Fibroblast of villous mesenchyme (primary cell): ENCODE results near the gene TMEM53. TPM values are rescaled to one million over a fixed set of nuclear protein-coding genes. Genes with fewer than 3 reads are reported as not detected.

Source experiments
- DNase-seq: peaks from one replicate; pipeline ENCODE4 v3.0.0-alpha.2; 2010; ENCODE audit warnings: low read depth
- H3K4me3 ChIP-seq: 2 replicates; pipeline ENCODE4 v1.5.1; 2011; ENCODE audit warnings: low read depth, mild to moderate bottlenecking, low read length
- CTCF ChIP-seq: IDR thresholded peaks from 2 replicates; pipeline ENCODE4 v1.5.1; 2012; ENCODE audit warnings: low read depth, mild to moderate bottlenecking, low read length; ENCODE audit not compliant: insufficient read depth
- small RNA-seq: library from RNA; depleted of rRNA; stranded (forward); fragments of <200 nt; gene quantifications from one replicate; pipeline ENCODE3, GENCODE V24; 2012
- total RNA-seq: library from RNA; depleted of rRNA; stranded (reverse); fragments of >200 nt; gene quantifications from 2 replicates; pipeline ENCODE4 v1.2.3, GENCODE V29; 2012

The TMEM53 gene
- total RNA-seq, 1 donor, result 7.3 TPM

- no peak for DNase-seq
- no peak for TF ChIP-seq CTCF
- H3K4me3 ChIP-seq, result no peak overlapping the region
Observed at GRCh38 chr1:44605914-44606615, 68.2 kb downstream of the TMEM53 start.

GRCh38 chr1:44604157-44604955 lies 69.9 kb downstream of the TMEM53 start:
- no peak overlapping the region for H3K4me3 ChIP-seq
- no peak for TF ChIP-seq CTCF
- no peak for DNase-seq

- H3K4me3 ChIP-seq, result no peak overlapping the region
- TF ChIP-seq CTCF, result no peak
- DNase-seq, result no peak
Observed at GRCh38 chr1:44603718-44604117, 70.6 kb downstream of the TMEM53 start.

Small RNA genes within 50 kb of the gene (small RNA-seq; reads per million reads assigned to genes)
- 35.0 reads per million, percentile 95 among the genes with 10 or more reads in this experiment for gene RNU5F-1

Other genes starting within 250 kb of the TMEM53 start
- 0.32 and 0.43 TPM in 2 replicates for gene ARMH1, start 233 bp upstream of the TMEM53 start, total RNA-seq
- not detected in 2 replicates for gene RNU5D-1, start 56.7 kb upstream of the TMEM53 start, total RNA-seq
- gene KIF2C, start 65.4 kb upstream of the TMEM53 start, total RNA-seq, result 18.7 and 26.8 TPM in 2 replicates
- 1,148 and 1,233 TPM in 2 replicates for gene RPS8, start 101.1 kb upstream of the TMEM53 start, total RNA-seq
- not detected in 2 replicates for gene BEST4, start 113.7 kb upstream of the TMEM53 start, total RNA-seq
- gene PLK3, start 125.9 kb upstream of the TMEM53 start, total RNA-seq, result 44.0 and 44.5 TPM in 2 replicates
- gene DYNLT4, start 132.9 kb upstream of the TMEM53 start, total RNA-seq, result under 0.01 TPM in 1 of 2 replicates, not detected in the other
- gene BTBD19, start 134.0 kb upstream of the TMEM53 start, total RNA-seq, result 11.6 and 13.0 TPM in 2 replicates
- under 0.01 and 0.32 TPM in 2 replicates for gene PTCH2, start 168.8 kb upstream of the TMEM53 start, total RNA-seq